Iris pigment epithelial cell (primary cell): ENCODE results near the gene CFLAR.
"Not testable (repeated sequence)": the region's sequence is repeated elsewhere in the genome, so short reads cannot be mapped to it uniquely, and the experiment has no call there.

Experiments
- DNase-seq: peaks from one replicate; pipeline ENCODE4 v3.0.0-alpha.2; 2011; ENCODE audit warnings: low read depth

CFLAR gene

GRCh38 chr2:201149064-201149820 lies 33.3 kb downstream of the CFLAR start:
- peak; percentile 97 for DNase-seq

DNA sequence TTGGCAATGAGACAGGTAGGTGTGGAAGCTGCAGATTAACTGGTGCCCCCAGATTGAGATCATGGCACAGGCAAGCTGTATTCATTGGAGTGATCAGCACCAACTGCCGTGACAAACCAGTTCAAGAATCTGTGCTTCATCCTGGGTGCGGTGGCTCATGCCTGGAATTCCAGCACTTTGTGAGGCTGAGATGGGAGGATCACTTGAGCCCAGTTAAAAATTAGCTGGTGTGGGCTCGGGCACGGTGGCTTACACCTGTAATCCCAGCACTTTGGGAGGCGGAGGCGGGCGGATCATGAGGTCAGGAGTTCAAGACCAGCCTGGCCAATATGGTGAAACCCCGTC lies 33.8 kb downstream of the CFLAR start:
- DNase-seq, result peak; percentile 69

DNA sequence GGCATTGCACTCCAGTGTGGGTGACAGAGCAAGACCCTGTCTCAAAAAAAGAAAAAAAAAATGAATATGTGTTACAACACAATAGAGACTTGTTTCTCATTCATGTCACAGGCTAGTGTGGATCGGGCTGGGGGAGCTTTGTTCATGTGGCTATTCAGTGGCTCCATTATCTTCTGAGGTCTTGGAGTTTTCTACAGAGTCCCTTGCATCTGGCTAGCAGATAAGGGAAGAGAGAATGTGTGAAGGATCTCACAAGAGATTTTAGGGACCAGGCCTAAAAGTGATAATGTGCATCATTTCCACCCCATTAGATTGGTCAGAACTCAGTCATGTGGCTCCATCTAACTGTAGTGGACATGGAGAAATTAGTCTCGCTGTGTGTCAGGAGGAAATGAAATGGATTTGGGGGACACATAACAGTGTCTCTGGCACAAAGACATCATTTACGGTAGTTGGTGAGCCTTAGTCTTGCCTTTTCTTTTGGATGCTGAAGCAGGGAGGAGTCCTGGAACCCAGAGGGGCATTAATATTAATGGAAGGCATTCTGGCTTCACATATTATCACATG lies 34.6 kb downstream of the CFLAR start:
- DNase-seq, result no peak

GRCh38 chr2:201151127-201151981 lies 35.4 kb downstream of the CFLAR start:
- DNase-seq, result peak; percentile 88

DNA sequence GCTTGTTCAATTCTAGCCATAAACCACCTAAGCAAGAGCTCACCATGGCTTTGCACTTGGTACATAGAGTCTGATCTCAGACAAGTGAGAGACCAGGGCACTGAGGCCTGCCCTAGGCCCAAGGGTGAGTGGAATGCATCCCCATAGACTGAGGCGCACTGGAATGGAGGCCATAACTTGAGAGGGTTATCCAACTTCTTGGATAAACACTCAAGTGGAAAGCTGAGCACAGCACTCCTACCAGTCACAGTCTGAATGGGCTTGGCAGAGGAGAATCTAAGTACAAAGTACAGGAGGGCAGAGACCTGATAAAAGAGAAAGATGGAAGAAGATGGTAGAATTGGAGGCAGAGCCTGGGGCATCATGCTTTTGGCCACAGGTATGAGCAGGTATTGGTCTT lies 36.6 kb downstream of the CFLAR start:
- no peak for DNase-seq

GRCh38 chr2:201152999-201153815 lies 37.2 kb downstream of the CFLAR start:
- no peak for DNase-seq

GRCh38 chr2:201154615-201155399 lies 38.8 kb downstream of the CFLAR start:
- no peak for DNase-seq

GRCh38 chr2:201156036-201156435 lies 40.1 kb downstream of the CFLAR start:
- DNase-seq, result no peak

GRCh38 chr2:201156640-201157039 lies 40.7 kb downstream of the CFLAR start:
- DNase-seq, result no peak

DNA sequence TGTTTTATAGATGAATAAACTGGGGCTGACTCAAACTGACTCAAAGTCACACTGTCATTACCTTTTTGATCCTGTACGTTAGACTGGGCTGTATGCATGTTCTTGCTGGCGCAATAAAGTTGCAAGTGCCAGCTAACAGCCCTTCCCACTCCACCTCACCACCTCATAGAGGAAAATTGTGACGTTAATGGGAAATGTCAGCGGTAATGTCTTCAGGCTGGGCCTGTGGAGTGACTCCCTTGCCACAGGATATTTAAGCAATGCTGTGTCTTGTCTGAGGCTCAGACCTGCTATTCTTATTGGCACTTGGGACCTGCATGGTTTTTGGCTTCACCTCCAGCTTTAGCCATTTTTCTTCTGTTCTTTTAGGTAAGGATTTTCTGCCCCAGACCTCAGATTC lies 41.7 kb downstream of the CFLAR start:
- DNase-seq, result no peak

- DNase-seq, result peak; percentile 79
These were observed 42.4 kb downstream of the CFLAR start for GRCh38 chr2:201158111-201158929.

DNA sequence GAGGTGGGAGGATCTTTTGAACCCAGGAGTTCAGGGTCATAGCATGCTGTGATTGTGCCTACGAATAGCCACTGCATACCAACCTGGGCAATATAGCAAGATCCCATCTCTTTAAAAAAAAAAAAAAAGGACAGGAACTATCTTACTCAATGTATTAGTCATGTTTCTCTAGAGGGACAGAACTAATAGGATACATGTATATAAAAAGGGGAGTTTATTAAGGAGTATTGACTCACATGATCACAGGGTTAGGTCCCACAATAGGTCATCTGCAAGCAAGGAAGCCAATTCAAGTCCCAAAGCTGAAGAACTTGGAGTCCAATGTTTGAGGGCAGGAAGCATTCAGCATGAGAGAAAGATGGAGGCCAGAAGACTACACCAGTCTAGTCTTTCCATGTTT lies 48.2 kb downstream of the CFLAR start:
- DNase-seq, result no peak

- DNase-seq, result no peak
These were observed 51.6 kb downstream of the CFLAR start for GRCh38 chr2:201167546-201167945.

DNA sequence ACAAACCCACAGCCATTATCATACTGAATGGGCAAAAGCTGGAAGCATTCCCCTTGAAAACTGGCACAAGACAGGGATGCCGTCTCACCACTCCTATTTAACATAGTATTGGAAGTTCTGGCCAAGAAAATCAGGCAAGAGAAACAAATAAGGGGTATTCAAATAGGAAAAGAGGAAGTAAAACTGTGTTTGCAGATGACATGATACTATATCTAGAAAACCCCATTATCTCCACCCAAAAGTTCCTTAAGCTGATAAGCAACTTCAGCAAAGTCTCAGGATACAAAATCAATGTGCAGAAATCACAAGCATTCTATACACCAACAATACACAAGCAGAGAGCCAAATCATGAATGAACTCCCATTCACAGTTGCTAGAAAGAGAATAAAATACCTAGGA lies 52.5 kb downstream of the CFLAR start:
- not testable (repeated sequence) for DNase-seq

GRCh38 chr2:201171259-201171814 lies 55.4 kb downstream of the CFLAR start:
- DNase-seq, result peak; percentile 34

- peak; percentile 31 for DNase-seq
These were observed 56.3 kb downstream of the CFLAR start for GRCh38 chr2:201172279-201172678.

GRCh38 chr2:201174687-201175086 lies 58.7 kb downstream of the CFLAR start:
- no peak for DNase-seq

DNA sequence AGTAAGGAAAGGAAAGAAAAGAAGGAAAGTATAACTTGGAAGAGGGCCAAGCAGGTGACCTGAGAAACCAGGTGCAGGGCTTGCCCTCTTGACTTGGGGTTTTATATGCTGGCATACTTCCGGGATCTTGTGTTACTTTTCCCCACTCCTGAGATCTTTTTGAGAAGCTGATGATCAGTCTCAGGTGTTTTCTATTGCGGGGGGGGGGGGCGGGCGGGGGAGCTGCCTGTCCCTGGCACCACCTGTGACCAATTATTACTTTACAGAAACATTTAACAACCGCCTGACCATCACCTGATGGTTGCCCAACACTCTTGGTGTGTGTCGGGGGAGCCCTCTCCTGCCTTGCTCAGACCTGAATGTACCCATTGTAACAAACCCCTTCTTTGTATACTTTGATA lies 60.1 kb downstream of the CFLAR start:
- DNase-seq, result no peak

GRCh38 chr2:201180010-201180409 lies 64.0 kb downstream of the CFLAR start:
- DNase-seq, result no peak
